ENCODE data around the gene KTN1. TPM values are rescaled to one million over a fixed set of nuclear protein-coding genes. Genes with fewer than 3 reads are reported as not detected.

The KTN1 gene
- total and polyA plus RNA-seq, 3 donors from 2014 or later: 74.8 to 247 (median 221) TPM

GRCh38 chr14:55718551-55718950 lies 138.5 kb downstream of the KTN1 start:
- Histone ChIP-seq H3K27me3 (no peaks in the 10 kb centered on the region), H3K36me3 (ENCODE audit: low read depth, missing control alignments) (no peaks in the 10 kb centered on the region), H3K27ac (no peak overlapping the region), H3K4me1 (no peaks in the 10 kb centered on the region), H3K4me3 (no peak overlapping the region), H3K9me3 (no peaks in the 10 kb centered on the region)
- no peak for DNase-seq
- TF ChIP-seq POLR2A (IDR thresholded peaks at IDR 0.05) (no peak), CTCF (IDR thresholded peaks at IDR 0.05) (no peak)
- intact Hi-C loops (cut with DNase I; ENCODE audit: low total_unique reads): no loop called here
- 85 to 89% methylated on average over 1 of the region's 1 CpG for WGBS, 2 donors

DNA sequence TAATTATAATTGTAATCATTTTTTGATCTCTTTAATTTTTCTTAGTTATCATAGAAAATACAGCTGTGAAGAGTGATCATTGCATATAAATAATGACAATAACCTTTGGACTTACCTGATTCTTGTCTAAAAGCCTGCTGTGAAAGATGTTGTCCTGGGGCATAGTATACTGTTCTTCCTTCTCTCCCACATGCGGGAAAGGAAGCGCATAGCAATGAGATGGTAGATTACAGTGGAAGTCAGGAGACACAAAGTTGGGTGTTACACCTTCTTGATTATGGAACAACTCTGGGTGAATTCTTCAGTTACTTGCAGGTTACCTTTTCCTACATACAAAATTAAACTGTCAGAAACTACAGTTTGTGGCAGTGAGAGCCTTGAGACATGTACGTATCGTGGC lies 140.8 kb downstream of the KTN1 start:
- Histone ChIP-seq H3K4me3 (no peak overlapping the region), H3K27ac (no peak overlapping the region), H3K36me3 (ENCODE audit: low read depth, missing control alignments) (no peaks in the 10 kb centered on the region), H3K27me3 (no peaks in the 10 kb centered on the region), H3K4me1 (no peaks in the 10 kb centered on the region), H3K9me3 (no peaks in the 10 kb centered on the region)
- no peak for TF ChIP-seq CTCF (IDR thresholded peaks at IDR 0.05)
- no peak for TF ChIP-seq POLR2A (IDR thresholded peaks at IDR 0.05)
- WGBS, 2 donors: 92 to 96% methylated on average over 4 of the region's 4 CpGs
- intact Hi-C loops (cut with DNase I; ENCODE audit: low total_unique reads): no loop called here
- no peak for DNase-seq

GRCh38 chr14:55721353-55721752 lies 141.3 kb downstream of the KTN1 start:
- Histone ChIP-seq H3K9me3 (no peaks in the 10 kb centered on the region), H3K36me3 (ENCODE audit: low read depth, missing control alignments) (no peaks in the 10 kb centered on the region), H3K27me3 (no peaks in the 10 kb centered on the region), H3K4me1 (no peaks in the 10 kb centered on the region), H3K4me3 (no peak overlapping the region), H3K27ac (no peak overlapping the region)
- TF ChIP-seq POLR2A (IDR thresholded peaks at IDR 0.05) (no peak), CTCF (IDR thresholded peaks at IDR 0.05) (no peak)
- DNase-seq: peak; percentile 33
- WGBS, 2 donors: 33 to 73% methylated on average over 1 of the region's 1 CpG
- intact Hi-C loops (cut with DNase I; ENCODE audit: low total_unique reads): no loop called here

DNA sequence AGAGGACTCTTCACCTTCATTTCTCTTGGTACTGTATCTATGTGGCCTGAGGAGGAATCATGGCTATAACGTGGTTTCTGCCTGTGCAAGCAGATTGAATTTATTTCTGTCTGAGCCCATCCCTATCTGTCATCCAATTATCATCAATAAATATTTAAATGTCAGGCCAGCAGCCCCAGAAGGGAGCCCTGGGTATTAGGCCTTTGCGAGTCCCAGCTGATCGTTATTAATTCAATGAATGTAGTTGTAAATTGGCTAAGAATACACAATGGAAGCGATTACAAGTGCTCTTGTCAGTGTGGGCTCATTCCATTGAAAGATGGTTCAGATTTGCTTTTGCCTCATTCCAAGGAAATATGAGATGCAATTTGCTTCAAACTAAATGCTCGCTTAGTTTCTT lies 142.0 kb downstream of the KTN1 start:
- Histone ChIP-seq H3K36me3 (ENCODE audit: low read depth, missing control alignments) (no peaks in the 10 kb centered on the region), H3K27ac (no peak overlapping the region), H3K27me3 (no peaks in the 10 kb centered on the region), H3K9me3 (no peaks in the 10 kb centered on the region), H3K4me1 (no peaks in the 10 kb centered on the region), H3K4me3 (no peak overlapping the region)
- TF ChIP-seq CTCF (IDR thresholded peaks at IDR 0.05) (no peak), POLR2A (IDR thresholded peaks at IDR 0.05) (no peak)
- 93 to 94% methylated on average over 5 of the region's 5 CpGs for WGBS, 2 donors
- intact Hi-C loops (cut with DNase I; ENCODE audit: low total_unique reads): no loop called here
- no peak for DNase-seq

DNA sequence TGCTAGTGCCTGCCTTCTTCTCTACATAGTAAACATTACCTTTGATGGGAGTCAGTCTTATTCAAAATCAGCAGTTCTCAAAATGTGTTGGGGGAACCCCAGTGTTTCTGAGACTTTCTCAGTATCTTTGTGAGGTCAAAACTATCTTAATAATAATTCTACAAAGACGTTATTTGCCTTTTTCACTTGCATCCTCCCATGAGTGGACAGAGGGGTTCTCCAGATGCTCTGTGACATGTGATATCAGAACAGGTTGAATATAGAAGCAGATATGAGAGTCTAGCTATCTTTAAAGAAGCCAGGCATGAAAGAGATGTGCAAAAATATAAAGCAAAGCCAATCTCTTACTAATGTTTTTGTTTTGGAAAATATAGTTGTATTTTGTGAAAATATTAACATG lies 144.7 kb downstream of the KTN1 start:
- 74 to 91% methylated on average over 1 of the region's 1 CpG for WGBS, 2 donors
- DNase-seq: no peak

More for the DNA sequence above, 144.7 kb downstream of the KTN1 start:
- H3K36me3 ChIP-seq (ENCODE audit: low read depth, missing control alignments): no peaks in the 10 kb centered on the region
- H3K27ac ChIP-seq: no peak overlapping the region
- no peaks in the 10 kb centered on the region for H3K4me1 ChIP-seq
- no peaks in the 10 kb centered on the region for H3K9me3 ChIP-seq
- no peak overlapping the region for H3K4me3 ChIP-seq
- no peaks in the 10 kb centered on the region for H3K27me3 ChIP-seq
- intact Hi-C loops (cut with DNase I; ENCODE audit: low total_unique reads): no loop called here
- no peak for TF ChIP-seq POLR2A (IDR thresholded peaks at IDR 0.05)
- TF ChIP-seq CTCF (IDR thresholded peaks at IDR 0.05): no peak
